Endometrial microvascular endothelial cells (primary cell): Measurements from ENCODE around the gene GLIPR2. TPM values are rescaled to one million over a fixed set of nuclear protein-coding genes. Genes with fewer than 3 reads are reported as not detected.
"Not testable (repeated sequence)": the region's sequence is repeated elsewhere in the genome, so short reads cannot be mapped to it uniquely, and the experiment has no call there.

ENCODE experiments used
- in situ Hi-C: cut with HindIII; loops from 2 replicates; pipeline ENCODE4 v1.10.0; 2017; ENCODE audit warnings: low sequenced_read_pairs, low pct_unique_long_range_greater_than_20kb; ENCODE audit errors: inconsistent ontology term
- total RNA-seq: library from RNA; depleted of rRNA; stranded (reverse); fragments of >200 nt; gene quantifications from one replicate; pipeline ENCODE4 v1.2.3, GENCODE V29; 2015; ENCODE audit errors: inconsistent ontology term

The GLIPR2 gene
- total RNA-seq, 1 donor from 2014 or later: 35.7 TPM

DNA sequence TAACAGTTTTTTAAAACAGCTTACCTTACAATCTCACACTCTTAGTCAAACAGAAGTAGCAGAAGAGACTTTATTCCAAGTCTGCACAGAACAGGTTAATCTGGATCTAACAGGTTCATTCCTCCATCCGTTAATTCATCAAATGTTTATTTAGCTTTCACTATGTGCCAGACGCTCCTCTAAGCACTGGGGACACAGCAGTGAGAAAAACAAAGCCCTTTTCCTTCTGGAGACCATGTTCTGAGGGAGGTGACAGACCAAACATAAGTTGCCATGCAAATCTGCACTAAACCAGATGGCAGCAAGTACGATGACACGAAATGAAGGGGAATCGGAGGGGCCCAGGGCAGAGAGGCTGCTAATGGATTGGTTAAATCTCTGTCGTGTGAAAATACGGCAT, 17.1 kb upstream of the GLIPR2 start:
- in situ Hi-C loops: no loop called here

DNA sequence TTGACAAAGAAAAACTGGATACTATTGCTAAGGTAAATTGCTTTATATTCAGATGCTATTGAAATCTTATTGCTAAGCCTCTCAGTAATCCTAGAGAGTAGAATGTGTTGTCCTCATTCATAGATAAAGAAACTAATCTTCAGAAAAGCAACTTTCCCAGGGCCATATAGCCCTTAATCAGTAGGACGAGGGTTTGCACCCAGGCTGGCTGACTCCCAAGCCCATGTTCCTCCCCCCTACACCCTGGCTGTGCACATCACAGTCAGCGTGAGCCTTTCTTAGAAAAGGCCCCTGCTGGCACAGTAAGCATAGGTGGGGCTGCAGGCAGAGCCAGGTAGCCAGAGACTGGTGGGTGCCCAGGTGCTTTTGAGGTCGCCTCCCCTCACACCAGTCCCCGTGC, 15.8 kb upstream of the GLIPR2 start:
- in situ Hi-C loops: no loop called here

DNA sequence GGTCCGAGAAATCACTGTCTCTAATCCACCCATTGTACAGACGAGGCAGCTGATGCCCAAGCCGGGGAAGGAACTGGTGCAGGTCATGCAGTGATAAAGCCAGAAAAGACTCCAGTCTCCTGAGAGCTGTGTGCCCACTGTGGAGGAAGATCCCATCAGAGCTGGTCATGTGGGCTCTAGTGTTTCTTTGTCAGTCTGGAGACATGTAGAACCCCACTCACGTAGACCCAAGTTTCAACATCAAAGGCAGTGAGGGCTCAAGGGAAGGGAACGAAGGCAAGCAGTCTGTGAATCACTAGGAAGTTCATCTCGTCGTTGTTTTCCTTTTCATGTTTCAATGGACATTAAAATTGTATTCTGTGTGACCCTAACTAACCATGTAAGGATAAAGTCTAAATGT, 14.6 kb upstream of the GLIPR2 start:
- in situ Hi-C loops: no loop called here

DNA sequence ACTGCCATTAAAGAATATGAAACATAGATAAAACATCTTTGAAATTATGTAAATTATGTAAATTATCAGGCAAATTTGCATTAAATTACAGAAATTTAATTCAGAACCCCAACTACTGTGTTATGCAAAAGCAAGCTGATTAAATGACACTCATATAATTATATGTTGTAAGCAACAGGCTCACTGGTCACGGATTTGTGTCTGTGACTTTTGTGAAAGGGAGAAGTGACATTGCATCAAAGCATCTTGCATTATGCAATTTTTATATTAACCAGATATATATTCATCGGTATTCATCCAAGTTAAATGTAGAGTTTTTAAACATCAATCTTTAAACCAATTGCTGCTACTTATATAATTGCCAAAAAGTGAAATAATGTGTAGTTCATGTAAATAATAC, 13.0 kb upstream of the GLIPR2 start:
- in situ Hi-C loops: no loop called here

DNA sequence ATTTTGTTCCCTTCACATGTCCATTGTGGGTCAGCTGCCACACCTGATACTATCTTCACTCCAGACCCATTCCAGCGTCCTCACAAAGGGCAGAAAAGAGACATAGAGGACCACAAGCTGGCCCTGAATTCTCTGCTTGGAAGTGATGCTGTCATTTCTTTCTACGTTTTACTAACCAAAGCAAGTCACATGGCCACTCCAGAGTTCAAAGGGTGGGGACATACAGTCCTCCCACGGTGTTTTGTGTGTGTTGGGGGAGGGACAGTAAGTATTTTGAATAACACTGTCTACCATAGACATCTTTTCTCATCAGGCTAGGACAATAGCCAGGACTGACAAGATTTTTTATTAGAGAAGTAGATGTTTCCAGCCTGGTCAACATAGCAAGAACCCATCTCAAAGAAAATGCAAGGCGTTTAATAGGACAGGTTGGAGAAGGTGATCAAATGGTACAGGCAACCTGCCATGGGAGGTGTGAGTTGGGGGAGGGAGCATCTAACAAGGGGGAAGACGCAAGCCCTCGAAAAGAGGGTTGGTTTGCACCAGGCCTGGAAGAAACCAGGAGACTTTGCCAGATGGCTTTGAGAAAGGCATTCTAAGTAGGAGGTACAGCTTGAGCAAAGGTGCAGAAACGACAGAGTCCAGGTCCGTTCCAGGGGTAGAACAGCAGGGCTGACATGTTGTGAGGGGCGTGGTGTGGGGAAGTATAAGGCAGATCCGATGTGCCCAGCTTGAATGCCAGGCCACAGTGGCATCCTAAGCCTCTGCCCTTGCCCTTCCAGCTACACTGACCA, 11.3 kb upstream of the GLIPR2 start:
- in situ Hi-C loops: no loop called here

DNA sequence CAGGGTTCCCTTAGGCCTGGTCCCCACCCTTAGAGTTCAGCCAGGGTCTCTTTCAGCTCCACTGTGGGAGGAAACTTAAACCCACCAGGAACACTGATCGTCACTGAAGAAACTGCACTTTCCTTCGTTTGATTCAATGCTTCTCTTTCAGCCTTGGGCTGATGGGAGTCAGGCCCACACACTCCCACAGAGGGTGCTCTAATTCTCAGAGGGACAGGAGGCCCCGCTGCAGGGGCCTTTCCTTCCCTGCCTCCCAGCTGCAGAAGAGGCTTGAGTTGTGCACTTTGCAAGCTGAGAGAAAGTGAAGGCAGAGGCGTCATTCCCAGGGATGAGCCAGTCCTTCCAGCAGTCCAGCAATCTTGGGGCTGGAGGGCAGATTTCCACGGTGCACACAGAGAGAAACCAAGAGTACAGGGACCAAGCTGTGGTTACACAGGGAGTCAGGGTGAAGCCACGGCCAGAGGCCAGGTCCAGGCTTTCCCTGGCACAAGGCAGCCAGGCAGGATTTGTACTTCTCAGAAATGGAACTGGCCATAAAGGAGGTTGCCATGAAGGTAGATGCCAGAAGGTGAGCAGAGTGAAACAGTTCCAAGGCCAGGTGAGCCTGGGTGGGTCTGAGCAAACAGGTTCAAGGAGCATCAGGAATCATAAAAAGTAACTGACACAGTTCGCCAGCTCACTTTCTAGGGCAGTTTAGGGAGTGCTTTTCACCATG, 10.4 kb upstream of the GLIPR2 start:
- in situ Hi-C loops: no loop called here

DNA sequence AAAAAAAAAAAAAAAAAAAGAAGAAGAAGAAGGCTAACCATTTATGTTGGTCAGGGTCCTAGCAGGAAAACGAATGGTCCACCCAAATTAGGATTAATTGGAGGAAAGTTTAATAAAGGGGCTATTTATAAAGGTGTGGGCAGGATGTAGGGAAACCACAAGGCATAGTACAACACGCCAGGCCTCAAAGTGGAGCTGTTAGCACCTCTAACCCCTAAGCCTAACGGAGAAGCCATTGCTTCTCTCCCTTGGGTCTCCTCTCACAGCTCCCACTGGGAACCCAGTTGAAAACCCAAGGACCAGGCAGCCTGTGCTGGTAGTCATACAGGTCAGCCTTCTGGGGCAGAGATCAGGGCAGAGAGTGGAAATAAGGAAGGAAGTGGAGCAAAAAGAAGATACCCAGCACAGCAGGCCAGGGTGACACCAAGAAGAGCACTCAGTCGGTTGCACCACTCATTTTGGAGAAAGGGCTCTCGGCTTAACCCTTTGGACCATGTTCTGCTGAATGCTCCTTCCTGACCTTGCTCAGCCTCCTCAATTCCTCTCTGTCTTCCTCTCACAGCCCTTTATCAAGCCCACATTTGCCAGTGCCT, 8.8 kb upstream of the GLIPR2 start:
- in situ Hi-C loops: no loop called here

DNA sequence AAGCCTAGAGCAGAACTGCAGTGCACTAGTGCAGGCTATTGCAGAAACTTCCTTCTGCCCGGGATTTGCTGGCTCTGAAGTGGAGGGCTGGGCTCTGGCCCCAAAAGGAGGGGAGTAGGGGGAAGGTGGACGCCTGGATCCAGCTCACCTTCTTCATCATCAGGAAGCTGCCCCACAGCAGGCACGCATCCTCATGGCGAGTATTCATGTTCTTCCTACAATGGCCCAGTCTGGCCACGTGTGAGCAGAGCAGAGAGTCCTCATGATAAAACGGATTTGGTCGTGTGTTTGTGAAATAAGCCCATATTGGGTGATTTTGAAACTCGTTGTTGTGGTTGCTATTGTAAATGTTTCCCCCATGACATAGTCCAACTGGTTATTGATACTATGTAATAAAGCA, 8.2 kb upstream of the GLIPR2 start:
- in situ Hi-C loops: no loop called here

DNA sequence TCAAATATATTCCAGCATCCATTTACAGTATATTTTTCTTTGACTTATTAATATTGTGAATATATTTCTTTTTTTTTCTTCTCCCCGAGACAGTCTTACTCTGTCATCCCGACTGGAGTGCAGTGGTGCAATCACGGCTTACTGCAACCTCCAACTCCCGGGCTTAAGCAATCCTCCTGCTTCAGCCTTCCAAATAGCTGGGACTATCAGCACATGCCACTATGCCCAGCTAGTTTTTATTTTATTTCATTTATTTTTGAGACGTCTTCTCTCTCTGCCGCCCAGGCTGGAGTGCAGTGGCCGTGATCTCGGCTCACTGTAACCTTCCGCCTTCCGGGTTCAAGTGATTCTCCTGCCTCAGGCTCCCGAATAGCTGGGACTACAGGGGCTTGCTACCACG, 7.4 kb upstream of the GLIPR2 start:
- in situ Hi-C loops: no loop called here

DNA sequence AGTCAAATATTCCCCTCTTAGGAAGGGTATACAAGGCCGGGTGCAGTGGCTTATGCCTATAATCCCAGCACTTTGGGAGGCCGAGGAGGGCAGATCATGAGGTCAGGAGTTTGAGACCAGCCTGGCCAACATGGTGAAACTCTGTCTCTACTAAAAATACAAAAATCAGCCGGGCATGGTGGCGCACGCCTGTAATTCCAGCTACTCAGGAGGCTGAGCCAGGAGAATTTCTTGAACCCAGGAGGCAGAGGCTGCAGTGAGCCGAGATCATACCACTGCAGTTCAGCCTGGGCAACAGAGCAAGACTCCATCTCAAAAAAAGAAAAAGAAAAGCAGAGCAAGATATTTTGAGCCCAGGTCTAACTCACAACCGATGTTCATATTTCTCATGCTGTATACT, 4.9 kb upstream of the GLIPR2 start:
- in situ Hi-C loops: not testable (repeated sequence)

DNA sequence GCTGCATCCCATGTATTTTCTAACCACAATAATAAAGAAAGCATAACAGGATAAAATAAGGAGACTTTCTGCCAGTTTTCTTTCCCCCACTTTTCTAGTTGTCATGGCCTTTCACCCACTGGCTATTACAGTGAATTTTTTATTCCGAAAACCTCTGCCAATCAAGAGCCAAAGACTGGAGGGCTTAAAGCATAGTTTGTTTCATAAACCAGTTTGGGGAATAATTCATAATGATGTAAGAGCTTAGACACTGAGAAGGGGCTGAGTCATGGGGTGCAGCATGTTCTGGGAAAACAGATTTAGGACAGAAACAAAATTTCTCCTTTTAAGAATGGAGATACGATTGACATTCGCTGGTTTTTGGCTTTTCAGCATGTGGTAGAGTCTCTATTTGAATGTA, 4.4 kb upstream of the GLIPR2 start:
- in situ Hi-C loops: no loop called here

DNA sequence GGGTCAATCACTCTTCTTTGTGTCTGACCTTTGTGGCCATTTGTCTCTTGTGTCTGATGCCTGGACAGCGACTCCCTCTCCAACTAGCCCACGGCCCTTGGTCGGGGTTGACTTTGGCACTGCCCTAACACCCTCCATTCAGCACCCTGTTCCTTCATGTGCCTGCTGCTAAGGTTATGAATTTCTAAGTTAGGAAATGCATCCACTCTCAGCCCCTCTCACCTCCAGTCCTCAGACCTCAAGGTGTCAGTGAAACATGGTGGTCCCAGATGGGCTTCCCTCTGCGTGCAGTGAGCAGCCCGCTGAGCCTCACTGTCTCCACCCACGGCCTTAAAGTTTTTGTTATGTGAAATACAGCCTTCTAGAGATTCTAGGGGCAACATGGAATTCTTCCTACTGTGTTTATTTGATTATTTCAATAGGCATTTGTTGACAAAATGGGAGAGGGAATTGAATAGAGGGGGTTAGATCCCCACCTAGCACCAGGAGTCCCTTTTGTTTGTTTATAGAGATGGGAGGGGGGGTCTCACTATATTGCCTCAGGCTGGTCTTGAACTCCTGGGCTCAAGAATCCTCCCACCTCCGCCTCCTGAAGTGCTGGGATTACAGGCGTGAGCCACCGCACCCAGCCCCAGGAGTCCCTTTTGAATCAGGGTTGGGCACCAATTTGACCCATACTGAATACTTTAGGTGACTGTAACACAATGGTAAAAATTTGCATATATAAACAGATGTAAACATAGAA, 1.6 kb upstream of the GLIPR2 start:
- in situ Hi-C loops: no loop called here

DNA sequence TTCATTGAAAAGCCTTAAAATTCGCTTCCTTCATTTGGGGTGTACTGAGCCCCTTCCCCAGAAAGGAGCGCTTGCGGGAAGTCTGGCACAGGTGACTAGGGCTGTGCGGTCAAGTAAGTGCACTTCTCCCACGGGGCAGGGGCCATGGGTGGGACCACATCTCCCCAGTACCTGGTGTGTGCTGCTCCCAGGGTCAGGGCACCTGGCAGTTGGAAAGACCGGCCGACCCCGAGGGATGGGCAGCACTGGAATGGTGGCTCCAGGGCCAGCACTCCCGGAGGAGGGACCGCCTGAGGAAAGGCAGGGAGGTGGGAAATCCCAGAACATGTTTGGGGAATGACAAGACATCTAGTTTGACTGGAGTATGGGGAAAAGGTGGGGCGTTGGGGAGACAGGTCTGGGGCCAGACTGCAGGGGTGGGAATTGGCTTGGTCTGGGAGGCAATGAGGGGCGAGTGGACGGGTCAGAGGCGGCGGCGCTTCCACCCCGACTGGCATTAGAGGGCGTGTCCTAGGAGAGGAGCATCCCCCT, 727 bp upstream of the GLIPR2 start:
- in situ Hi-C loops: no loop called here

DNA sequence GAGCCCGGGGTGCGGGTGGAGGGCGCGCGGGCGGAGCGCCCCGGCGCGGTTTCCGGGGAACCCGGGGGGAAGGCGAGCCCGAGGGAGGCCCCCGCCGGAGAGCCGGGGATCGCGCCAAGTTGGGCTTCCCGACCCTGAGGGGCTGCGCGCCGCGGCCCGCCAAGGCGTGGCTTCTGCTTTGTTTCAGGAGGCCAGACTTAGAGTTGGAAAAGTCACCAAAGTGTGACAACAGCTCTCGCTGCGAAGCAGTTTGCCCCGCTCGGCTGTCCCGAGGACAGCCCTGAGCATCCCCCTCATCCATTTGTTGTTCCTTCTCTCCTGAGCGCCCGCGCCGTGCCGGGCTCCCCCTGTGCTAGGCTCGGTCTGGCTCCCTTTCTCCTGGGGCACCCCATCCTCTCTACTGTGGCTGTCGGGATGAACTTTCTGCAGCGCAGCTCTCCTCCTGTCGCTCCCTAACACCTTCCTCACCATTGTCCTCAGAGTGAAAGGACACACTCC, 410 bp downstream of the GLIPR2 start:
- in situ Hi-C loops: no loop called here

DNA sequence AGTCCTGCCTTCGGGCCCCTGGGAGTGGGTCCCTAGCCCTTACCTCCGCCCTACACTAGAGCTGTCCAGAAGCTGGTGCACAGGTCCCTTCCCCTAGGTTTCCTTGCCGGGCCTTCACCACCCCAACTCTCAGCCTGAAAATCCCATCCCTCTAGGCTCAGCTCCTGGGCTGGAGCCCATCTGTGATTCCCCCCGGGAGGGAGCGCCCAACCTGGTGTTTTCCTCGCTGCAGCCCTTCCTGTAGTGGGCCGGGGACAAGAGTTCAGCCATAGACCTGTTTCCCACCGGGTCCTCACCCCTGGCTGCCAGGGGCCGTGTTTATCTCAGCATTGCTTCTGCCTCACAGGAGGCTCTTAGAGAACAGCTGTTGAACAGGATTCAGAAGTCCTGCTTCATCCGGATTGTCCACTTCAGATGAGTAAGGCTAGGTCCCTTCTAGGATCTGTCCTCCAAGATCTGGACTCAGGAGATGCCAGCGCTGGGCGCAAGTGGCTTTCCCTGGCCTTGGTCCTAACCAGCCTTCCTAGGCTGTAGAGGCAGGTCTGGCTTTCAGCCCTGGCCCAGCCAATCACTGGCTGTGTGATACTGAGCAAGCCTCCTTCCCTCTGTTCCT, 965 bp downstream of the GLIPR2 start:
- in situ Hi-C loops: no loop called here

DNA sequence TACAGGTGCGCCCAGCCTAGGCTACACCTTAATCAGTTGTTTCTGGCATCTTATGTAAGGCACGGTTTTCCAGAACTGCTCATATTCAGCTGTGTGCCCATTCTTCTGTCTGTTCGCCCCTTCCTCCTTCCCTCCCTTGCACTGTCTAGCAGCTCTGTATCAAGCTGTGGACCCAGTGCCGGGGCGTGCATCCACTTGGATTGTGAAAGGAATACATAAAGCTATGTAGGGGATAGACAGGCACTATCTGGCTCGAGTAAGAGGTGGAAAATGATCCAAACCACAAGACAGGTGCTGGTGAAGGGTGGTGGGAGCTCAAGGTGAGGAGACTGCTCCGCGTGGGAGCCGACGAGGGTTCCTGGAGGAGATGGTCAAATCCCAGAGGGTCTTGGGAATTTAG, 2.0 kb downstream of the GLIPR2 start:
- in situ Hi-C loops: no loop called here

DNA sequence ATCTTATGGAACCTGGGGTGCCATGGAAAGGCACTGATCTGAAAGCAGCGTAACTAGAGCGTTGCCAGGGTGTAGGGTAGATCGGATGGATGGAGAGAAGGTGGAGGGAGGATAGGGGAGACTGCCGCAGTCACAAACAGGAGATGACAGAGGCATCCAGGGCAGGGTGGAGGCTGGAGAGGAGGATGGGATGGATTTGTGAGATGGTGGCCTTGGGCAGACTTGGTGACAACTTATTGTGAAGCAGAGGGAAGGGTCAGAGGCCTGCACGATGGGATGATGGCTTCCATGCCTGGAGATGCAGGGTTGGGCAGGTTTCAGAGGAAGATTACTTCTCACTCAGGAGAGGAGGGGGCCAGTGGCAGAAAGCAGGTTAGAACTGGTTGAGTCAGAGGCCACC, 2.4 kb downstream of the GLIPR2 start:
- in situ Hi-C loops: no loop called here

DNA sequence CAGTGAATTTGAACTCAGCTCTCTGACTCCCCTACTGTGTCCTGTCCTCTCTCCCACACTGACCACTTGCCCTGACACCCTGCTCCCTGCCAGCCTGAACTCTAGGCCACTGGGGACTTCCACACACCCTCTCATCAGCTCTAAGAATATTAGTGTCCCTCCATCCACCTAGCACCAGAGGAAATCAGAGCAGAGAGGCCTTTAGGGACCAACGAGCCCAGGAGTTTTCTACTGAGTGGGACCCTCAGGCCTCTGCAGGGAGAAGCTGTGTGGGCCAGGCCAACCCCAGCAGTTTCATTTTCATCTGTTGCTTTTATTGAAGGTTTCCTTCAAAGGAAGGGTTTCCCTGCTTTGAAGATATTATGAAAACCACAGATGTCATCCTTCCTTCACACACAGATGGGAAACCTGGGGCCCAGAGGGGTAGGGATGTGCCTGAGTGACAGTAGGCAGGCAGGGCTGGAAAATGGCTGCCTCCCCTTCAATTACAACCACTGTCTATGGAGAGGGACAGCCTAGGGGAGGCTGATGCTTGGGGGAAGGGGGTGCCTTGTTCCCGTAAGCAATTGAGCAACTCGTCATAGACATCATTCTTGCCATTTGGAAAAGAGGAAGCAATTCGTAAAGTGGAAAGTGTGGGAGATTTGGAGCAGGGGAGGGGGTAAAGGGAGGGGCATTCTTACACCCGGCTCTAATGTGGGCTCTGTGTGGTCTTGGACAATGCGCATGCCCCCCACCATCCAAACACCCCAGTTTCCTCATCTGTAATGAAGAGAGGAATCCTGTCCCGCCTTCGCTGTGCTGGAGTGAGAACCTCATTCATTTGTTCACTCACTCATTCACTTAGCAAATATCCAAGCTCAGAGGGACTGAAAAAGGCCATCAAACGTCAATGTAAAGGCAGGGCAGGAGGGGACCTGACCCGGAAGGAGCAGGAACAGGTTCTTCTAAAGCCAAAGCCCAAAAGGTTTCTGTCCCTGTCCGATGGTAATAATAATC, 3.9 kb downstream of the GLIPR2 start:
- in situ Hi-C loops: no loop called here
